Epithelial cell of proximal tubule (primary cell): Measurements from ENCODE around the gene CBX1. TPM values are rescaled to one million over a fixed set of nuclear protein-coding genes. Genes with fewer than 3 reads are reported as not detected.

Experiments
- DNase-seq: peaks from one replicate; pipeline ENCODE4 v3.0.0-alpha.2; 2011; ENCODE audit warnings: low read depth
- H3K4me3 ChIP-seq: 2 replicates; pipeline ENCODE4 v1.5.1; 2011; ENCODE audit warnings: low read depth, mild to moderate bottlenecking, low read length
- total RNA-seq: library from RNA; depleted of rRNA; stranded (reverse); fragments of >200 nt; gene quantifications from 2 replicates; pipeline ENCODE4 v1.2.3, GENCODE V29; 2015
- TF ChIP-seq, protein P1 (sequence below): conservative IDR thresholded peaks from 2 replicates; pipeline ENCODE4 v1.5.1; 2012; ENCODE audit warnings: low read depth, mild to moderate bottlenecking, low read length

The CBX1 gene
- total RNA-seq, 1 donor from 2014 or later, result 105 TPM

DNA sequence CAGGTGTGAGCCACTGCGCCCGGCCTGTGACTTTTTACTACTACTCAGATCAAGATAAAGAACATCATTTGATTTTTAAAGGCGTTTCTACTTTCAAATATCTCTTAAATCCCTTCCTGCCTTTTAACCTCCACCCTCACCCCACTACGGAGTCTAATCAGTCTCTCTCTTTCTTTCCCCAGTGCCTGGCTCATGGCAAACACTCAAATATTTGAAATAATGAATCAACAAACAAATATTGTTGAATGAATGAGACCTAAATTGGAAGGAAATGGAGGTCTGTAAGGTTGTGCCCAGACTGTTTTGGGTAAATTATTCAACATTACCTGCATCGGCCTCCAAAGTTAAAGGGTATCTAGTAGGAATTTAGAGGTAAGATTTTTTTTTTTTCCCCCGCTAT is 78.4 kb downstream of the CBX1 start:
- no peak for DNase-seq
- H3K4me3 ChIP-seq, result no peak overlapping the region
- TF ChIP-seq, protein P1, sequence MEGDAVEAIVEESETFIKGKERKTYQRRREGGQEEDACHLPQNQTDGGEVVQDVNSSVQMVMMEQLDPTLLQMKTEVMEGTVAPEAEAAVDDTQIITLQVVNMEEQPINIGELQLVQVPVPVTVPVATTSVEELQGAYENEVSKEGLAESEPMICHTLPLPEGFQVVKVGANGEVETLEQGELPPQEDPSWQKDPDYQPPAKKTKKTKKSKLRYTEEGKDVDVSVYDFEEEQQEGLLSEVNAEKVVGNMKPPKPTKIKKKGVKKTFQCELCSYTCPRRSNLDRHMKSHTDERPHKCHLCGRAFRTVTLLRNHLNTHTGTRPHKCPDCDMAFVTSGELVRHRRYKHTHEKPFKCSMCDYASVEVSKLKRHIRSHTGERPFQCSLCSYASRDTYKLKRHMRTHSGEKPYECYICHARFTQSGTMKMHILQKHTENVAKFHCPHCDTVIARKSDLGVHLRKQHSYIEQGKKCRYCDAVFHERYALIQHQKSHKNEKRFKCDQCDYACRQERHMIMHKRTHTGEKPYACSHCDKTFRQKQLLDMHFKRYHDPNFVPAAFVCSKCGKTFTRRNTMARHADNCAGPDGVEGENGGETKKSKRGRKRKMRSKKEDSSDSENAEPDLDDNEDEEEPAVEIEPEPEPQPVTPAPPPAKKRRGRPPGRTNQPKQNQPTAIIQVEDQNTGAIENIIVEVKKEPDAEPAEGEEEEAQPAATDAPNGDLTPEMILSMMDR, result no peak

DNA sequence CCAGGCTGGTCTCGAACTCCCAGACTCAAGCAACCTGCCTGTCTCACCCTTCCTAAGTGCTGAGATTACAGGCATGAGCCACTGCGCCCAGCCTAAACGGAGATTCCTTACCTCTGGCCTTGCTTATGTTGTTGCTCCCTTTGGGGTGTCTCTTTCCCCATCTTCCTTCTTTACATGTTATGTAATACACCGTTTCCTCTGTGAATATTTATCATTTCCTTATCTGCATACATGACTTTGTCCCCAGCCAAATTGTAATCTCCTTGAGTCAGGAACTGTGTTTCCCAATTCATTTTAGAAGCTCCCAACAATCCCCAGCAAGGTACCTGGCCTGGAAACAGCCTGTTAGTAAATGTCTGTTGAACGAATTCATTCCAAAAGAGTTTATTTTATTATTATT is 79.3 kb downstream of the CBX1 start:
- TF ChIP-seq, protein P1, result no peak
- DNase-seq, result no peak
- H3K4me3 ChIP-seq, result no peak overlapping the region

Other genes starting within 250 kb of the CBX1 start
- gene SP2, start 205.2 kb downstream of the CBX1 start, total RNA-seq, result 2.1 and 5.4 TPM in 2 replicates
- gene PNPO, start 159.9 kb downstream of the CBX1 start, total RNA-seq, result 39.5 and 47.6 TPM in 2 replicates
- gene PRR15L, start 143.6 kb downstream of the CBX1 start, total RNA-seq, result 3.5 and 3.8 TPM in 2 replicates
- 71.0 and 111 TPM in 2 replicates for gene CDK5RAP3, start 130.4 kb downstream of the CBX1 start, total RNA-seq
- gene COPZ2, start 63.7 kb downstream of the CBX1 start, total RNA-seq, result 2.6 and 8.0 TPM in 2 replicates
- gene NFE2L1, start 53.1 kb downstream of the CBX1 start, total RNA-seq, result 69.1 and 79.6 TPM in 2 replicates
- gene SNX11, start 6.3 kb upstream of the CBX1 start, total RNA-seq, result 11.6 and 18.5 TPM in 2 replicates